Panc1 (cell line): ENCODE measurements around the gene MOB4. TPM values are rescaled to one million over a fixed set of nuclear protein-coding genes. Genes with fewer than 3 reads are reported as not detected.

ENCODE experiments used
- ATAC-seq: fragments of 200-7000 bp; cut with Tn5 transposase; 2 replicates; pipeline ENCODE4 v1.9.1; 2020; ENCODE audit warnings: mild to moderate bottlenecking, moderate library complexity
- BruUV-seq: library from RNA; stranded (reverse); fragments of 400-500 nt; replicated peaks from 2 replicates; lab custom pipeline; 2021; lab: Mats Ljungman, UMichigan
- CTCF ChIA-PET: fragments of 300-600 bp; sonication (Branson Sonifier 250); formaldehyde crosslinking; loops from one replicate; lab custom pipeline; 2022; ENCODE audit warnings: antibody characterized with exemption; lab: Charles Lee
- POLR2A ChIA-PET: fragments of 300-600 bp; sonication (Branson Sonifier 250); formaldehyde crosslinking; loops from one replicate; lab custom pipeline; 2022; ENCODE audit warnings: antibody characterized with exemption; lab: Charles Lee
- DNase-seq: peaks from one replicate; pipeline ENCODE4 v3.0.0-alpha.2; 2010; ENCODE audit warnings: low read depth, low spot score
- H3K27ac ChIP-seq: 2 replicates; pipeline ENCODE4 v1.5.1; 2011; ENCODE audit warnings: mild to moderate bottlenecking, low read length, inconsistent platforms
- H3K27me3 ChIP-seq: fragments of 200-500 bp; sonication (Bioruptor generic); 2 replicates; pipeline ENCODE4 v1.6.0; 2014; ENCODE audit warnings: low read length, inconsistent platforms; ENCODE audit not compliant: control insufficient read depth, insufficient read depth
- H3K36me3 ChIP-seq: fragments of 200-500 bp; sonication (Bioruptor generic); 2 replicates; pipeline ENCODE4 v1.5.1; 2014; ENCODE audit warnings: inconsistent platforms, mild to moderate bottlenecking, low read length, moderate library complexity; ENCODE audit not compliant: control insufficient read depth, insufficient read depth
- H3K4me1 ChIP-seq: 2 replicates; pipeline ENCODE4 v1.5.1; 2011; ENCODE audit warnings: inconsistent platforms, mild to moderate bottlenecking, low read length, moderate library complexity; ENCODE audit not compliant: control insufficient read depth, insufficient read depth
- H3K4me3 ChIP-seq, 2 experiments: 2 replicates each; pipeline ENCODE4 v1.5.1; 2011 to 2012; ENCODE audit warnings: low read depth in 2 of 2, low read length in 2 of 2, mild to moderate bottlenecking in 2 of 2, inconsistent platforms in 1 of 2, moderate library complexity in 1 of 2
- H3K9me3 ChIP-seq: fragments of 200-500 bp; sonication (Bioruptor generic); 2 replicates; pipeline ENCODE4 v1.5.1; 2014; ENCODE audit warnings: low read depth, mild to moderate bottlenecking, inconsistent platforms, low read length, moderate library complexity; ENCODE audit not compliant: control insufficient read depth, insufficient read depth
- CTCF ChIP-seq: fragments of 450-650 bp; IDR thresholded peaks from 2 replicates; pipeline ENCODE4 v1.5.1; 2017; ENCODE audit warnings: mild to moderate bottlenecking
- POLR2AphosphoS5 ChIP-seq: IDR thresholded peaks from 2 replicates; pipeline ENCODE4 v1.6.1; 2012; ENCODE audit warnings: mild to moderate bottlenecking, low read depth, low read length, moderate library complexity
- REST ChIP-seq, 2 experiments: IDR thresholded peaks; 2 replicates each; pipeline ENCODE4 v1.6.1; 2011 to 2012; ENCODE audit warnings: low read depth in 2 of 2, control low read depth in 1 of 2, low read length in 1 of 2, mild to moderate bottlenecking in 1 of 2, moderate library complexity in 1 of 2; ENCODE audit not compliant: insufficient read depth in 1 of 2
- SIN3A ChIP-seq: IDR thresholded peaks from 2 replicates; pipeline ENCODE4 v1.6.1; 2012; ENCODE audit warnings: low read depth, mild to moderate bottlenecking, low read length, moderate library complexity, borderline replicate concordance; ENCODE audit not compliant: insufficient read depth
- TCF7L2 ChIP-seq: IDR thresholded peaks from 2 replicates; pipeline ENCODE4 v1.6.1; 2011; ENCODE audit warnings: mild to moderate bottlenecking, low read depth, low read length, inconsistent platforms
- in situ Hi-C: cut with HindIII; loops from 2 replicates; pipeline ENCODE4 v1.10.0; 2016; ENCODE audit warnings: low sequenced_read_pairs, low pct_unique_long_range_greater_than_20kb
- intact Hi-C: fragments of 100-400 bp; cut with micrococcal nuclease; formaldehyde crosslinking; loops from one replicate; pipeline ENCODE4 v1.10.0; 2022; ENCODE audit not compliant: unreplicated experiment
- total RNA-seq: library from RNA; stranded (reverse); gene quantifications from one replicate; pipeline ENCODE4 v1.2.1, GENCODE V29; 2021; ENCODE audit not compliant: unreplicated experiment

The MOB4 gene
- total RNA-seq, 1 experiment from 2014 or later = 25.6 TPM

- ATAC-seq (no peak), DNase-seq (no peak)
- BruUV-seq = no TSS peak
- H3K4me3 ChIP-seq = peak overlapping the region; percentile 60 to 93
- H3K9me3 ChIP-seq = no peaks in the 10 kb centered on the region
- no peaks in the 10 kb centered on the region for H3K27me3 ChIP-seq
- TF ChIP-seq TCF7L2 (no peak), REST (IDR thresholded peaks at IDR 0.05; ENCODE audit: insufficient read depth in 1 of 2, low read depth in 2 of 2, low read length in 1 of 2) (no peak), POLR2AphosphoS5 (no peak), CTCF (no peak), SIN3A (no peak)
- H3K4me1 ChIP-seq = peaks cover 31% of the 10 kb centered on the region
- POLR2A ChIA-PET = no interaction called here
- in situ Hi-C loops (no loop called here), intact Hi-C loops (no loop called here)
- peak overlapping the region; percentile 96 for H3K27ac ChIP-seq
- peaks cover 70% of the 10 kb centered on the region for H3K36me3 ChIP-seq
- CTCF ChIA-PET = no interaction called here
Measured at GRCh38 chr2:197497326-197497725, 18.5 kb upstream of the MOB4 start.

- H3K4me3 ChIP-seq = peak overlapping the region; percentile 60 to 93
- H3K36me3 ChIP-seq = peaks cover 74% of the 10 kb centered on the region
- intact Hi-C loops (no loop called here), in situ Hi-C loops (no loop called here)
- ChIA-PET CTCF (no interaction called here), POLR2A (interaction anchor here (0.6 kb wide), 1 partner anchor 14 kb away, joined by 6 read pairs; no protein-coding TSS in a partner anchor)
- H3K27me3 ChIP-seq = no peaks in the 10 kb centered on the region
- BruUV-seq = TSS peak; percentile 75
- no peak for ATAC-seq
- peaks cover 33% of the 10 kb centered on the region for H3K4me1 ChIP-seq
- H3K27ac ChIP-seq = peak overlapping the region; percentile 96
- H3K9me3 ChIP-seq = no peaks in the 10 kb centered on the region
- no peak for TF ChIP-seq TCF7L2
- no peak for TF ChIP-seq CTCF
- no peak for TF ChIP-seq SIN3A
- TF ChIP-seq POLR2AphosphoS5 = no peak
- TF ChIP-seq REST (IDR thresholded peaks at IDR 0.05; ENCODE audit: insufficient read depth in 1 of 2, low read depth in 2 of 2, low read length in 1 of 2) = no peak
- DNase-seq = no peak
Measured at GRCh38 chr2:197498235-197498936, 17.5 kb upstream of the MOB4 start.
